Small intestine (tissue), 7 donors: ENCODE measurements around the gene ZSCAN5C. TPM values are rescaled to one million over a fixed set of nuclear protein-coding genes. Genes with fewer than 3 reads are reported as not detected.

Source experiments
- DNase-seq, 2 donors: peaks; one replicate each; pipeline versions ENCODE4 v3.0.0 to v3.0.0-alpha.2; 2013
- FAIRE-seq: peaks from 2 replicates; lab custom pipeline; 2012; peaks lifted over from hg19 to GRCh38; lab: Jason Lieb, UNC
- H3K27ac ChIP-seq, 3 donors: one replicate each; pipeline ENCODE4 v1.5.1; 2013; ENCODE audit warnings: low read length in 2 of 3, mild to moderate bottlenecking in 2 of 3, control low read depth in 1 of 3, inconsistent platforms in 1 of 3, low read depth in 1 of 3, moderate library complexity in 1 of 3
- H3K27me3 ChIP-seq, 3 donors: one replicate each; pipeline ENCODE4 v1.6.1; 2013; ENCODE audit warnings: low read length in 3 of 3, inconsistent platforms in 1 of 3; ENCODE audit not compliant: control insufficient read depth in 3 of 3, insufficient read depth in 3 of 3
- H3K36me3 ChIP-seq, 3 donors: one replicate each; pipeline ENCODE4 v1.6.1; 2013; ENCODE audit warnings: low read length in 3 of 3, inconsistent platforms in 1 of 3, low read depth in 1 of 3, mild to moderate bottlenecking in 1 of 3, moderate library complexity in 1 of 3; ENCODE audit not compliant: control insufficient read depth in 3 of 3, insufficient read depth in 2 of 3
- H3K4me1 ChIP-seq, 3 donors: one replicate each; pipeline ENCODE4 v1.6.1; 2013; ENCODE audit warnings: low read length in 2 of 3, inconsistent platforms in 1 of 3, low read depth in 1 of 3, mild to moderate bottlenecking in 1 of 3, moderate library complexity in 1 of 3; ENCODE audit not compliant: control insufficient read depth in 3 of 3, insufficient read depth in 2 of 3
- H3K4me3 ChIP-seq, 3 donors: one replicate each; pipeline ENCODE4 v1.5.1; 2013; ENCODE audit warnings: low read length in 3 of 3, control low read depth in 1 of 3, inconsistent platforms in 1 of 3, low read depth in 1 of 3, mild to moderate bottlenecking in 1 of 3, moderate library complexity in 1 of 3
- H3K9me3 ChIP-seq, 2 donors: one replicate each; pipeline ENCODE4 v1.6.1; 2013; ENCODE audit warnings: low read depth in 1 of 2, low read length in 1 of 2; ENCODE audit not compliant: control insufficient read depth in 2 of 2, insufficient read depth in 1 of 2
- WGBS, 3 donors: extraction: QIAGEN DNeasy Blood & Tissue Kit; methylation state at CpG; one replicate each; pipeline ENCODE4 v1.1.7; 2013; 5-methylcytosine and 5-hydroxymethylcytosine counted together
- polyA plus RNA-seq, 4 donors: library from polyadenylated mRNA; stranded (reverse) in 3 of 4; unstranded in 1 of 4; fragments of 200-250 nt in 3 of 4; fragments of 120-200 nt in 1 of 4; gene quantifications; one replicate each; pipeline versions ENCODE4 v1.2.1 to v1.2.3, GENCODE V29; 2013
- donor health status: healthy with polysubstance abuse.
- donor health status: control.
- donor health status: control.
- donor health status: Bipolar disorder and iron deficiency.
- donor health status: healthy.

Gene ZSCAN5C
- polyA plus RNA-seq, 4 donors, result not detected

DNA sequence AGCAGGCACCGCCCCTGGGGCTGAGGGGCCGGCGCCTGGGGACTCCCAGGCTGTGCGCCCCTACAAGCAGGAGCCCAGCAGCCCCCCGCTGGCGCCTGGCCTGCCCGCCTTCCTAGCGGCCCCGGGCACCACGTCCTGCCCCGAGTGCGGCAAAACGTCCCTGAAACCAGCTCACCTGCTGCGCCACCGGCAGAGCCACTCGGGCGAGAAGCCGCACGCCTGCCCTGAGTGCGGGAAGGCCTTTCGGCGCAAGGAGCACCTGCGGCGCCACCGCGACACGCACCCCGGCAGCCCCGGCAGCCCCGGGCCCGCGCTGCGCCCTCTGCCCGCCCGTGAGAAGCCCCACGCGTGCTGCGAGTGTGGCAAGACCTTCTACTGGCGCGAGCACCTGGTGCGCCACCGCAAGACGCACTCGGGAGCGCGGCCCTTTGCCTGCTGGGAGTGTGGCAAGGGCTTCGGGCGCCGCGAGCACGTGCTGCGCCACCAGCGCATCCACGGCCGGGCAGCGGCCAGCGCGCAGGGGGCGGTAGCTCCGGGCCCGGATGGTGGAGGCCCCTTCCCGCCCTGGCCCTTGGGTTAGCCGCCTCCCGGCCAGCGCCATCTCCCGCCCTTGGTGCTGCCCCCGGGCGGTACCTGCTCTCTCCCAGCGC is 42.3 kb upstream of the ZSCAN5C start:
- Histone ChIP-seq H3K4me3 (no peak overlapping the region), H3K27ac (no peak overlapping the region), H3K36me3 (peaks cover 10 to 57% (median 11%) of the 10 kb centered on the region in 3 donors), H3K27me3 (no peaks in the 10 kb centered on the region), H3K4me1 (no peaks in the 10 kb centered on the region), H3K9me3 (no peaks in the 10 kb centered on the region)
- no peak for FAIRE-seq
- WGBS, 3 donors, result 97 to 98% (median 97%) methylated on average over 54 to 69 of the region's 69 CpGs
- no peak for DNase-seq

- Histone ChIP-seq H3K27me3 (no peaks in the 10 kb centered on the region), H3K27ac (no peak overlapping the region), H3K4me1 (no peaks in the 10 kb centered on the region), H3K36me3 (peaks cover 10 to 40% (median 11%) of the 10 kb centered on the region in 3 donors), H3K4me3 (no peak overlapping the region), H3K9me3 (no peaks in the 10 kb centered on the region)
- DNase-seq, result no peak
- FAIRE-seq, result no peak
- 93 to 95% (median 93%) methylated on average over 11 of the region's 11 CpGs for WGBS, 3 donors
These were observed 40.5 kb upstream of the ZSCAN5C start for GRCh38 chr19:56161534-56161933.

GRCh38 chr19:56162258-56162657 is 39.8 kb upstream of the ZSCAN5C start:
- Histone ChIP-seq H3K4me3 (no peak overlapping the region), H3K36me3 (peaks cover 10 to 33% (median 11%) of the 10 kb centered on the region in 3 donors), H3K4me1 (no peaks in the 10 kb centered on the region), H3K27me3 (no peaks in the 10 kb centered on the region), H3K9me3 (no peaks in the 10 kb centered on the region), H3K27ac (no peak overlapping the region)
- 57 to 72% (median 63%) methylated on average over 9 of the region's 9 CpGs for WGBS, 3 donors
- DNase-seq, result no peak
- FAIRE-seq, result no peak

DNA sequence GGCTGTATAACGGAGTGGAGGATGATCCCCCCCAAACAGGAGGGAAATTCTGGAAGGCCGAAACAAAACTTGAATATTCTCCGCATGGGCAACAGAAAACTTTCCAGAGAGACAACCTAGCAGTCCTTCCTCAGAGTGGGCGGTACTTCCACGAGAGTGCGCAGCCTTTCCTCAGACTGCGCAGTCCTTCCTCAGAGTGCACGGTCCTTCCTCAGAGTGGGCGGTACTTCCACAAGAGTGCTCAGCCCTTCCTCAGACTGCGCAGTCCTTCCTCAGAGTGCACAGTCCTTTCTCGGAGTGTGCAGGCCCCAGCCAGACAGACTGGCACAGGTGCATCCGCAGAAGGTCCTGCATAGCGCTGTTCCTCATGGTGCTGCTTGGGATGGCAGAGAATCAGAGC is 39.0 kb upstream of the ZSCAN5C start:
- no peak for DNase-seq
- FAIRE-seq, result no peak
- no peak overlapping the region for H3K27ac ChIP-seq
- peaks cover 10 to 27% (median 11%) of the 10 kb centered on the region in 3 donors for H3K36me3 ChIP-seq
- no peaks in the 10 kb centered on the region for H3K27me3 ChIP-seq
- H3K4me3 ChIP-seq, result no peak overlapping the region
- no peaks in the 10 kb centered on the region for H3K4me1 ChIP-seq
- 91 to 96% (median 93%) methylated on average over 13 of the region's 13 CpGs for WGBS, 3 donors
- H3K9me3 ChIP-seq, result no peaks in the 10 kb centered on the region

DNA sequence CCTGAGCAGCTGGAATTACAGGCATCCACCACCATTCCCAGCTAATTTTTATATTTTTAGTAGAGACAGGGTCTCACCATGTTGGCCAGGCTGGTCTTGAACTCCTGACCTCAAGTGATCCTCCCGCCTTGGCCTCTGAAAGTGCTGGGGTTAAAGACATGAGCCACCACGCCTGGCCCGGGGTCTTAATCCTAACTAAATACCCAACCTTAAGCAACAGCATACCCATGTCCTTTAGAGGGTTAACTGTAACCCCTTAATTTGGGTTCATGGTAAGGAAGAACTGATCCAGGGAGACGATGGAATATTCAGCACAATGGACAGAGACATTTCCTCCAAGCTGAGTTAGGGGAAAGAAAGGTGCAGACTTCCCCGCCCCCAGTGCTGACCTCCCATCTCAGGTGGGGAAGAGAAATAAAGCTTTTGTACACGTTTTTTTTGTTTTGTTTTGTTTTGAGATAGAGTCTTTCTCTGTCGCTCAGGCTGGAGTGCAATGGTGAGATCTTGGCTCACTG is 35.0 kb upstream of the ZSCAN5C start:
- H3K4me3 ChIP-seq, result no peak overlapping the region
- no peaks in the 10 kb centered on the region for H3K4me1 ChIP-seq
- H3K27ac ChIP-seq, result no peak overlapping the region
- H3K36me3 ChIP-seq, result no peaks in the 10 kb centered on the region
- DNase-seq (no peak), FAIRE-seq (no peak)
- no peaks in the 10 kb centered on the region for H3K9me3 ChIP-seq
- H3K27me3 ChIP-seq, result no peaks in the 10 kb centered on the region
- WGBS, 3 donors, result 43 to 56% (median 44%) methylated on average over 7 of the region's 7 CpGs

DNA sequence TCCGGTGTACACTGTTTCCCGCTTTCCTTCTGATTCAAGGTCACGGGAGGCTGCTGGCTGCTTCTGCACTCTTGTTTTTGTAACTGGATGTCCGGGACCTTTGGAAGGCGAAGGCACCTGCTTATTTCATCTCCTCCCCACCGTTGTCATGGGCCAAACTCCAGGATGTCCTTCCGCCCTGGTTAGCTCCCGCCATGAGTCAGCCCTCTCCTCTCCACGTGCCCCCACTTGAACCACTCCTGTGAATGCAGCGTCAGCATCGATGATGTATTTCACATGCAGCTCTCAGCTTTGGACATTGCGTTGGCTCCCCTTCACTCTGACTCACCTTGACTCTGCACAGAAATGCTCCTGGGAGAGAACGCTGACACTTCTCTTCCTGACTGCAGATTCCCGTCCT is 31.8 kb upstream of the ZSCAN5C start:
- no peak overlapping the region for H3K27ac ChIP-seq

GRCh38 chr19:56174086-56174485 is 28.0 kb upstream of the ZSCAN5C start:
- Histone ChIP-seq H3K9me3 (no peaks in the 10 kb centered on the region), H3K4me1 (no peaks in the 10 kb centered on the region), H3K36me3 (no peaks in the 10 kb centered on the region), H3K27me3 (peaks cover 0 to 4% (median 4%) of the 10 kb centered on the region in 3 donors), H3K27ac (no peak overlapping the region), H3K4me3 (no peak overlapping the region)
- DNase-seq, result no peak
- FAIRE-seq, result no peak
- 14 to 26% (median 19%) methylated on average over 9 of the region's 9 CpGs for WGBS, 3 donors

More for the DNA sequence above, 31.8 kb upstream of the ZSCAN5C start:
- Histone ChIP-seq H3K27me3 (peaks cover 0 to 4% (median 2%) of the 10 kb centered on the region in 3 donors), H3K4me3 (no peak overlapping the region), H3K9me3 (no peaks in the 10 kb centered on the region), H3K36me3 (no peaks in the 10 kb centered on the region), H3K4me1 (no peaks in the 10 kb centered on the region)
- FAIRE-seq (no peak), DNase-seq (peak; percentile 37 to 83)
- 18 to 54% (median 25%) methylated on average over 14 of the region's 14 CpGs for WGBS, 3 donors

- H3K36me3 ChIP-seq, result no peaks in the 10 kb centered on the region
- H3K4me3 ChIP-seq, result no peak overlapping the region
- H3K9me3 ChIP-seq, result no peaks in the 10 kb centered on the region
- WGBS, 3 donors, result 25 to 49% (median 43%) methylated on average over 11 of the region's 11 CpGs
- H3K27ac ChIP-seq, result no peak overlapping the region
- DNase-seq (no peak), FAIRE-seq (no peak)
- no peaks in the 10 kb centered on the region for H3K4me1 ChIP-seq
- peaks cover 0 to 4% (median 4%) of the 10 kb centered on the region in 3 donors for H3K27me3 ChIP-seq
These were observed 27.5 kb upstream of the ZSCAN5C start for GRCh38 chr19:56174550-56174949.
